Measurements from ENCODE around the gene AHI1.

GRCh38 chr6:135519348-135519747, 21.8 kb upstream of the AHI1 start:
- TF ChIP-seq CTCF (conservative IDR thresholded peaks at IDR 0.05 in 1 of 2, IDR thresholded peaks at IDR 0.05 in 1 of 2; ENCODE audit: extremely low read depth in 1 of 2, insufficient read depth in 1 of 2, low read depth in 1 of 2, low read length in 2 of 2), result no peak
- no peak for TF ChIP-seq EZH2 (IDR thresholded peaks at IDR 0.05; ENCODE audit: borderline replicate concordance, low read length)

All from mammary epithelial cell (primary cell).